MM.1S (cell line): Measurements from ENCODE around the gene CFAP206.

Source experiments
- DNase-seq: peaks from one replicate; pipeline ENCODE4 v3.0.0-alpha.2; 2015
- H2AFZ ChIP-seq: fragments of 300-600 bp; sonication (generic); 2 replicates; pipeline ENCODE4 v1.6.0; 2016; ENCODE audit warnings: antibody characterized with exemption, low read length
- H3F3A ChIP-seq: fragments of 300-600 bp; sonication (generic); 2 replicates; pipeline ENCODE4 v1.6.1; 2016; ENCODE audit warnings: mild to moderate bottlenecking, antibody characterized with exemption, low read length, moderate library complexity, mixed read lengths; ENCODE audit not compliant: insufficient read depth
- H3K27ac ChIP-seq: fragments of 300-600 bp; sonication (generic); 2 replicates; pipeline ENCODE4 v1.5.1; 2016; ENCODE audit warnings: mild to moderate bottlenecking, low read length
- H3K27me3 ChIP-seq: fragments of 300-600 bp; sonication (generic); replicated peaks from 2 replicates; pipeline ENCODE4 v1.6.0; 2016; ENCODE audit warnings: low read length; ENCODE audit not compliant: insufficient read depth
- H3K36me3 ChIP-seq: fragments of 300-600 bp; sonication (generic); replicated peaks from 2 replicates; pipeline ENCODE4 v1.6.1; 2016; ENCODE audit warnings: mild to moderate bottlenecking, low read length, mixed read lengths; ENCODE audit not compliant: insufficient read depth
- H3K4me1 ChIP-seq: fragments of 300-600 bp; sonication (generic); 2 replicates; pipeline ENCODE4 v1.6.1; 2016; ENCODE audit warnings: low read length, mixed read lengths
- H3K4me2 ChIP-seq: fragments of 300-600 bp; sonication (generic); 2 replicates; pipeline ENCODE4 v1.6.0; 2016; ENCODE audit warnings: low read depth, low read length
- H3K4me3 ChIP-seq: fragments of 300-600 bp; sonication (generic); 2 replicates; pipeline ENCODE4 v1.5.1; 2016; ENCODE audit warnings: low read length, mixed read lengths
- H3K79me2 ChIP-seq: fragments of 300-600 bp; sonication (generic); 2 replicates; pipeline ENCODE4 v1.6.1; 2016; ENCODE audit warnings: mixed run types, low read length, mixed read lengths
- H3K9ac ChIP-seq: fragments of 300-600 bp; sonication (generic); 2 replicates; pipeline ENCODE4 v1.6.1; 2016; ENCODE audit warnings: low read length, mixed read lengths
- H3K9me2 ChIP-seq: fragments of 300-600 bp; sonication (generic); replicated peaks from 2 replicates; pipeline ENCODE4 v1.6.1; 2016; ENCODE audit warnings: mild to moderate bottlenecking, low read length, mixed read lengths; ENCODE audit not compliant: insufficient read depth
- H3K9me3 ChIP-seq: fragments of 300-600 bp; sonication (generic); replicated peaks from 2 replicates; pipeline ENCODE4 v1.6.1; 2016; ENCODE audit warnings: mild to moderate bottlenecking, low read length, mixed read lengths; ENCODE audit not compliant: insufficient read depth
- H4K20me1 ChIP-seq: fragments of 300-600 bp; sonication (generic); 2 replicates; pipeline ENCODE4 v1.6.1; 2016; ENCODE audit warnings: mild to moderate bottlenecking, low read length, moderate library complexity, mixed read lengths; ENCODE audit not compliant: insufficient read depth
- CTCF ChIP-seq: fragments of 300-600 bp; sonication (generic); IDR thresholded peaks from 2 replicates; pipeline ENCODE4 v1.5.1; 2016; ENCODE audit warnings: antibody characterized with exemption, low read length, mixed read lengths
- EZH2 ChIP-seq: fragments of 300-600 bp; sonication (generic); optimal IDR thresholded peaks from 2 replicates; pipeline ENCODE3; 2017; ENCODE audit warnings: low read depth, mild to moderate bottlenecking, antibody characterized with exemption, low read length, mixed read lengths
- EZH2phosphoT487 ChIP-seq: fragments of 300-600 bp; sonication (generic); IDR thresholded peaks from 2 replicates; pipeline ENCODE4 v1.6.1; 2018; ENCODE audit warnings: antibody characterized with exemption, low read length

The CFAP206 gene

GRCh38 chr6:87384038-87384437 lies 23.7 kb upstream of the CFAP206 start:
- H3F3A ChIP-seq = no peaks in the 10 kb centered on the region
- TF ChIP-seq EZH2phosphoT487 (no peak), CTCF (no peak), EZH2 (no peak)

GRCh38 chr6:87384449-87384848 lies 23.3 kb upstream of the CFAP206 start:
- Histone ChIP-seq H3K79me2 (no peaks in the 10 kb centered on the region), H3K9ac (no peak overlapping the region), H3K27me3 (no peaks in the 10 kb centered on the region), H4K20me1 (no peaks in the 10 kb centered on the region), H3K4me3 (no peak overlapping the region), H3K4me2 (no peak overlapping the region), H3K27ac (no peak overlapping the region), H3F3A (no peaks in the 10 kb centered on the region), H3K9me2 (no peaks in the 10 kb centered on the region), H3K9me3 (no peaks in the 10 kb centered on the region), H2AFZ (no peak overlapping the region), H3K4me1 (no peaks in the 10 kb centered on the region), H3K36me3 (no peaks in the 10 kb centered on the region)
- no peak for DNase-seq
- TF ChIP-seq CTCF = no peak
- no peak for TF ChIP-seq EZH2
- no peak for TF ChIP-seq EZH2phosphoT487

More at GRCh38 chr6:87384038-87384437, 23.7 kb upstream of the CFAP206 start:
- no peak overlapping the region for H3K4me3 ChIP-seq
- H3K4me2 ChIP-seq = no peak overlapping the region
- no peak for DNase-seq
- H3K9me2 ChIP-seq = no peaks in the 10 kb centered on the region
- no peak overlapping the region for H3K27ac ChIP-seq
- no peaks in the 10 kb centered on the region for H4K20me1 ChIP-seq
- H3K4me1 ChIP-seq = no peaks in the 10 kb centered on the region
- no peaks in the 10 kb centered on the region for H3K9me3 ChIP-seq
- H3K9ac ChIP-seq = no peak overlapping the region
- no peaks in the 10 kb centered on the region for H3K36me3 ChIP-seq
- H3K27me3 ChIP-seq = no peaks in the 10 kb centered on the region
- no peaks in the 10 kb centered on the region for H3K79me2 ChIP-seq
- no peak overlapping the region for H2AFZ ChIP-seq

GRCh38 chr6:87391334-87391733 lies 16.4 kb upstream of the CFAP206 start:
- TF ChIP-seq EZH2phosphoT487 = no peak
- TF ChIP-seq EZH2 = no peak
- TF ChIP-seq CTCF = peak; percentile 49
- Histone ChIP-seq H3K9me3 (no peaks in the 10 kb centered on the region), H3F3A (no peaks in the 10 kb centered on the region), H3K79me2 (no peaks in the 10 kb centered on the region), H3K9ac (no peak overlapping the region), H4K20me1 (no peaks in the 10 kb centered on the region), H3K4me2 (no peak overlapping the region), H3K27ac (no peak overlapping the region), H3K27me3 (no peaks in the 10 kb centered on the region), H3K9me2 (no peaks in the 10 kb centered on the region), H2AFZ (no peak overlapping the region), H3K4me3 (no peak overlapping the region), H3K4me1 (no peaks in the 10 kb centered on the region), H3K36me3 (no peaks in the 10 kb centered on the region)
- DNase-seq = peak; percentile 52
